Osteoblast (primary cell): ENCODE measurements around the gene TBX2. TPM values are rescaled to one million over a fixed set of nuclear protein-coding genes. Genes with fewer than 3 reads are reported as not detected.
A peak's percentile ranks its signal among the peaks of the same experiment; 100 is the strongest.

Source experiments
- DNase-seq: peaks from one replicate; pipeline ENCODE4 v3.0.0; 2011; ENCODE audit warnings: low spot score, mixed read lengths; ENCODE audit not compliant: insufficient read length; ENCODE audit errors: missing footprints
- H2AFZ ChIP-seq: 2 replicates; pipeline ENCODE4 v1.6.0; 2011; ENCODE audit warnings: mild to moderate bottlenecking, low read length
- H3K27ac ChIP-seq: 2 replicates; pipeline ENCODE4 v1.5.1; 2011; ENCODE audit warnings: mild to moderate bottlenecking, low read depth, low read length, moderate library complexity
- H3K27me3 ChIP-seq: 2 replicates; pipeline ENCODE4 v1.6.0; 2012; ENCODE audit warnings: mild to moderate bottlenecking, control low read depth, inconsistent platforms, low read length, moderate library complexity; ENCODE audit not compliant: insufficient read depth
- H3K36me3 ChIP-seq: 2 replicates; pipeline ENCODE4 v1.5.1; 2011; ENCODE audit warnings: mild to moderate bottlenecking, low read length, control low read depth, moderate library complexity; ENCODE audit not compliant: insufficient read depth
- H3K4me1 ChIP-seq: 2 replicates; pipeline ENCODE4 v1.5.1; 2011; ENCODE audit warnings: mild to moderate bottlenecking, low read length, control low read depth, moderate library complexity; ENCODE audit not compliant: insufficient read depth
- H3K4me2 ChIP-seq: 2 replicates; pipeline ENCODE4 v1.6.0; 2011; ENCODE audit warnings: mild to moderate bottlenecking, low read length; ENCODE audit not compliant: insufficient read depth
- H3K4me3 ChIP-seq: fragments of 200-600 bp; sonication (generic); 3 replicates; pipeline ENCODE4 v1.5.1; 2012; ENCODE audit warnings: mild to moderate bottlenecking, low read length, inconsistent platforms; ENCODE audit not compliant: insufficient read depth
- H3K79me2 ChIP-seq: 2 replicates; pipeline ENCODE4 v1.6.0; 2012; ENCODE audit warnings: mild to moderate bottlenecking, low read length, control low read depth, inconsistent platforms; ENCODE audit not compliant: insufficient read depth
- H3K9me3 ChIP-seq: 2 replicates; pipeline ENCODE4 v1.5.1; 2011; ENCODE audit warnings: low read depth, low read length, control low read depth
- H4K20me1 ChIP-seq: 2 replicates; pipeline ENCODE4 v1.6.0; 2012; ENCODE audit warnings: mild to moderate bottlenecking, low read length, control low read depth; ENCODE audit not compliant: insufficient read depth
- total RNA-seq: library from RNA; depleted of rRNA; stranded (reverse); fragments of >200 nt; gene quantifications from 2 replicates; pipeline ENCODE4 v1.2.3, GENCODE V29; 2012
- TF ChIP-seq, protein P1 (sequence below): IDR thresholded peaks from 2 replicates; pipeline ENCODE4 v1.5.1; 2011; ENCODE audit warnings: mild to moderate bottlenecking, low read depth, low read length, moderate library complexity; ENCODE audit errors: extremely low read depth

Gene TBX2
- total RNA-seq, 1 donor = 11.6 TPM

- Histone ChIP-seq H3K27ac (no peak overlapping the region), H4K20me1 (peaks cover 3% of the 10 kb centered on the region), H3K4me3 (no peak overlapping the region), H3K27me3 (peaks cover 11% of the 10 kb centered on the region), H3K4me2 (no peak overlapping the region), H2AFZ (no peak overlapping the region), H3K9me3 (no peaks in the 10 kb centered on the region), H3K79me2 (no peaks in the 10 kb centered on the region), H3K36me3 (no peaks in the 10 kb centered on the region), H3K4me1 (no peaks in the 10 kb centered on the region)
- DNase-seq = no peak
- TF ChIP-seq, protein P1, sequence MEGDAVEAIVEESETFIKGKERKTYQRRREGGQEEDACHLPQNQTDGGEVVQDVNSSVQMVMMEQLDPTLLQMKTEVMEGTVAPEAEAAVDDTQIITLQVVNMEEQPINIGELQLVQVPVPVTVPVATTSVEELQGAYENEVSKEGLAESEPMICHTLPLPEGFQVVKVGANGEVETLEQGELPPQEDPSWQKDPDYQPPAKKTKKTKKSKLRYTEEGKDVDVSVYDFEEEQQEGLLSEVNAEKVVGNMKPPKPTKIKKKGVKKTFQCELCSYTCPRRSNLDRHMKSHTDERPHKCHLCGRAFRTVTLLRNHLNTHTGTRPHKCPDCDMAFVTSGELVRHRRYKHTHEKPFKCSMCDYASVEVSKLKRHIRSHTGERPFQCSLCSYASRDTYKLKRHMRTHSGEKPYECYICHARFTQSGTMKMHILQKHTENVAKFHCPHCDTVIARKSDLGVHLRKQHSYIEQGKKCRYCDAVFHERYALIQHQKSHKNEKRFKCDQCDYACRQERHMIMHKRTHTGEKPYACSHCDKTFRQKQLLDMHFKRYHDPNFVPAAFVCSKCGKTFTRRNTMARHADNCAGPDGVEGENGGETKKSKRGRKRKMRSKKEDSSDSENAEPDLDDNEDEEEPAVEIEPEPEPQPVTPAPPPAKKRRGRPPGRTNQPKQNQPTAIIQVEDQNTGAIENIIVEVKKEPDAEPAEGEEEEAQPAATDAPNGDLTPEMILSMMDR = no peak
Observed at GRCh38 chr17:61442136-61442775, 42.6 kb downstream of the TBX2 start.

- TF ChIP-seq, protein P1 = no peak
- Histone ChIP-seq H3K9me3 (no peaks in the 10 kb centered on the region), H3K27ac (no peak overlapping the region), H3K4me1 (no peaks in the 10 kb centered on the region), H3K79me2 (no peaks in the 10 kb centered on the region), H3K4me3 (no peak overlapping the region), H3K4me2 (no peak overlapping the region), H3K36me3 (no peaks in the 10 kb centered on the region), H4K20me1 (peaks cover 3% of the 10 kb centered on the region), H3K27me3 (peaks cover 12% of the 10 kb centered on the region), H2AFZ (no peak overlapping the region)
- DNase-seq = no peak
Observed at GRCh38 chr17:61442878-61443474, 43.3 kb downstream of the TBX2 start.

GRCh38 chr17:61443475-61443882, 43.8 kb downstream of the TBX2 start:
- no peaks in the 10 kb centered on the region for H3K79me2 ChIP-seq
- no peak overlapping the region for H2AFZ ChIP-seq
- H3K27me3 ChIP-seq = peaks cover 12% of the 10 kb centered on the region
- peaks cover 3% of the 10 kb centered on the region for H4K20me1 ChIP-seq
- no peak overlapping the region for H3K27ac ChIP-seq
- H3K9me3 ChIP-seq = no peaks in the 10 kb centered on the region
- peak; percentile 70 for DNase-seq
- no peak overlapping the region for H3K4me3 ChIP-seq
- no peaks in the 10 kb centered on the region for H3K36me3 ChIP-seq
- peak overlapping the region; percentile 36 for H3K4me2 ChIP-seq
- no peaks in the 10 kb centered on the region for H3K4me1 ChIP-seq
- TF ChIP-seq, protein P1 = no peak

- no peaks in the 10 kb centered on the region for H3K79me2 ChIP-seq
- no peak overlapping the region for H3K27ac ChIP-seq
- TF ChIP-seq, protein P1 = no peak
- no peak for DNase-seq
- peaks cover 12% of the 10 kb centered on the region for H3K27me3 ChIP-seq
- no peaks in the 10 kb centered on the region for H3K36me3 ChIP-seq
- no peaks in the 10 kb centered on the region for H3K9me3 ChIP-seq
- H2AFZ ChIP-seq = no peak overlapping the region
- peak overlapping the region; percentile 36 for H3K4me2 ChIP-seq
- no peaks in the 10 kb centered on the region for H3K4me1 ChIP-seq
- H3K4me3 ChIP-seq = no peak overlapping the region
- H4K20me1 ChIP-seq = peaks cover 3% of the 10 kb centered on the region
Observed at GRCh38 chr17:61444075-61444474, 44.4 kb downstream of the TBX2 start.
